ENCODE measurements around the gene NPVF.

The NPVF gene

GRCh38 chr7:25189197-25189596, 39.1 kb downstream of the NPVF start:
- H3K27me3 ChIP-seq (ENCODE audit: low read depth, low read length), result no peaks in the 10 kb centered on the region
- H3K27ac ChIP-seq (ENCODE audit: low read length), result no peak overlapping the region
- no peaks in the 10 kb centered on the region for H3K4me1 ChIP-seq (ENCODE audit: control insufficient read depth in 1 of 2, insufficient read depth in 2 of 2, low read length in 2 of 2)
- H3K36me3 ChIP-seq (ENCODE audit: control insufficient read depth in 1 of 2, insufficient read depth in 2 of 2, low read length in 2 of 2), result no peaks in the 10 kb centered on the region
- H3K9me3 ChIP-seq (ENCODE audit: control insufficient read depth in 1 of 2, low read length in 2 of 2), result no peaks in the 10 kb centered on the region
- H3K4me3 ChIP-seq (ENCODE audit: low read depth in 1 of 2, low read length in 2 of 2), result no peak overlapping the region

- Histone ChIP-seq H3K27me3 (ENCODE audit: low read depth, low read length) (no peaks in the 10 kb centered on the region), H3K4me3 (ENCODE audit: low read depth in 1 of 2, low read length in 2 of 2) (no peak overlapping the region), H3K27ac (ENCODE audit: low read length) (no peak overlapping the region), H3K9me3 (ENCODE audit: control insufficient read depth in 1 of 2, low read length in 2 of 2) (no peaks in the 10 kb centered on the region), H3K4me1 (ENCODE audit: control insufficient read depth in 1 of 2, insufficient read depth in 2 of 2, low read length in 2 of 2) (no peaks in the 10 kb centered on the region), H3K36me3 (ENCODE audit: control insufficient read depth in 1 of 2, insufficient read depth in 2 of 2, low read length in 2 of 2) (no peaks in the 10 kb centered on the region)
Measured at GRCh38 chr7:25187932-25188331, 40.4 kb downstream of the NPVF start.

GRCh38 chr7:25186436-25186835, 41.9 kb downstream of the NPVF start:
- Histone ChIP-seq H3K27me3 (ENCODE audit: low read depth, low read length) (no peaks in the 10 kb centered on the region), H3K27ac (ENCODE audit: low read length) (no peak overlapping the region), H3K4me3 (ENCODE audit: low read depth in 1 of 2, low read length in 2 of 2) (no peak overlapping the region), H3K4me1 (ENCODE audit: control insufficient read depth in 1 of 2, insufficient read depth in 2 of 2, low read length in 2 of 2) (no peaks in the 10 kb centered on the region), H3K9me3 (ENCODE audit: control insufficient read depth in 1 of 2, low read length in 2 of 2) (no peaks in the 10 kb centered on the region), H3K36me3 (ENCODE audit: control insufficient read depth in 1 of 2, insufficient read depth in 2 of 2, low read length in 2 of 2) (no peaks in the 10 kb centered on the region)

- no peaks in the 10 kb centered on the region for H3K9me3 ChIP-seq (ENCODE audit: control insufficient read depth in 1 of 2, low read length in 2 of 2)
- no peaks in the 10 kb centered on the region for H3K27me3 ChIP-seq (ENCODE audit: low read depth, low read length)
- no peak overlapping the region for H3K4me3 ChIP-seq (ENCODE audit: low read depth in 1 of 2, low read length in 2 of 2)
- H3K36me3 ChIP-seq (ENCODE audit: control insufficient read depth in 1 of 2, insufficient read depth in 2 of 2, low read length in 2 of 2), result no peaks in the 10 kb centered on the region
- no peak overlapping the region for H3K27ac ChIP-seq (ENCODE audit: low read length)
- no peaks in the 10 kb centered on the region for H3K4me1 ChIP-seq (ENCODE audit: control insufficient read depth in 1 of 2, insufficient read depth in 2 of 2, low read length in 2 of 2)
Measured at GRCh38 chr7:25181532-25181931, 46.8 kb downstream of the NPVF start.

- Histone ChIP-seq H3K36me3 (ENCODE audit: control insufficient read depth in 1 of 2, insufficient read depth in 2 of 2, low read length in 2 of 2) (no peaks in the 10 kb centered on the region), H3K4me3 (ENCODE audit: low read depth in 1 of 2, low read length in 2 of 2) (peak overlapping the region; percentile 76 to 79), H3K9me3 (ENCODE audit: control insufficient read depth in 1 of 2, low read length in 2 of 2) (no peaks in the 10 kb centered on the region), H3K4me1 (ENCODE audit: control insufficient read depth in 1 of 2, insufficient read depth in 2 of 2, low read length in 2 of 2) (no peaks in the 10 kb centered on the region), H3K27ac (ENCODE audit: low read length) (peak overlapping the region; percentile 39), H3K27me3 (ENCODE audit: low read depth, low read length) (no peaks in the 10 kb centered on the region)
Measured at GRCh38 chr7:25180946-25181345, 47.3 kb downstream of the NPVF start.

GRCh38 chr7:25180592-25180923, 47.7 kb downstream of the NPVF start:
- Histone ChIP-seq H3K27me3 (ENCODE audit: low read depth, low read length) (no peaks in the 10 kb centered on the region), H3K27ac (ENCODE audit: low read length) (peak overlapping the region; percentile 39), H3K9me3 (ENCODE audit: control insufficient read depth in 1 of 2, low read length in 2 of 2) (no peaks in the 10 kb centered on the region), H3K36me3 (ENCODE audit: control insufficient read depth in 1 of 2, insufficient read depth in 2 of 2, low read length in 2 of 2) (no peaks in the 10 kb centered on the region), H3K4me1 (ENCODE audit: control insufficient read depth in 1 of 2, insufficient read depth in 2 of 2, low read length in 2 of 2) (no peaks in the 10 kb centered on the region), H3K4me3 (ENCODE audit: low read depth in 1 of 2, low read length in 2 of 2) (peak overlapping the region; percentile 76 to 79)

- H3K4me3 ChIP-seq (ENCODE audit: low read depth in 1 of 2, low read length in 2 of 2), result peak overlapping the region; percentile 76 to 79
- H3K4me1 ChIP-seq (ENCODE audit: control insufficient read depth in 1 of 2, insufficient read depth in 2 of 2, low read length in 2 of 2), result no peaks in the 10 kb centered on the region
- no peaks in the 10 kb centered on the region for H3K36me3 ChIP-seq (ENCODE audit: control insufficient read depth in 1 of 2, insufficient read depth in 2 of 2, low read length in 2 of 2)
- H3K27me3 ChIP-seq (ENCODE audit: low read depth, low read length), result no peaks in the 10 kb centered on the region
- no peaks in the 10 kb centered on the region for H3K9me3 ChIP-seq (ENCODE audit: control insufficient read depth in 1 of 2, low read length in 2 of 2)
- H3K27ac ChIP-seq (ENCODE audit: low read length), result peak overlapping the region; percentile 52
Measured at GRCh38 chr7:25179771-25180591, 48.3 kb downstream of the NPVF start.

- Histone ChIP-seq H3K9me3 (ENCODE audit: control insufficient read depth in 1 of 2, low read length in 2 of 2) (no peaks in the 10 kb centered on the region), H3K27ac (ENCODE audit: low read length) (peak overlapping the region; percentile 52), H3K36me3 (ENCODE audit: control insufficient read depth in 1 of 2, insufficient read depth in 2 of 2, low read length in 2 of 2) (no peaks in the 10 kb centered on the region), H3K4me3 (ENCODE audit: low read depth in 1 of 2, low read length in 2 of 2) (peak overlapping the region; percentile 75 to 79), H3K27me3 (ENCODE audit: low read depth, low read length) (no peaks in the 10 kb centered on the region), H3K4me1 (ENCODE audit: control insufficient read depth in 1 of 2, insufficient read depth in 2 of 2, low read length in 2 of 2) (no peaks in the 10 kb centered on the region)
Measured at GRCh38 chr7:25179325-25179724, 49.0 kb downstream of the NPVF start.
